Right lobe of liver (tissue), 6 donors: ENCODE data around the gene PLIN5. TPM values are rescaled to one million over a fixed set of nuclear protein-coding genes. Genes with fewer than 3 reads are reported as not detected.

Experiments used
- ATAC-seq, 4 donors: fragments of 200-7000 bp; cut with Tn5 transposase; one replicate each; pipeline ENCODE4 v1.9.1; 2020; ENCODE audit warnings: mild to moderate bottlenecking in 4 of 4, moderate library complexity in 4 of 4
- DNase-seq, 3 donors: peaks; one replicate each; pipeline ENCODE4 v3.0.0-alpha.2; 2020
- H3K27ac ChIP-seq, 3 donors: fragments of 200-600 bp; one replicate each; pipeline ENCODE4 v1.8.0; 2022
- H3K27me3 ChIP-seq, 2 donors: fragments of 200-600 bp; one replicate each; pipeline ENCODE4 v1.8.0; 2022
- H3K36me3 ChIP-seq, 4 donors: fragments of 200-600 bp; sonication (generic) in 1 of 4; one replicate each; pipeline versions ENCODE4 v1.5.1 to v1.8.0; 2017 to 2022; ENCODE audit warnings: control low read depth in 1 of 4
- H3K4me1 ChIP-seq, 4 donors: fragments of 200-600 bp; sonication (generic) in 1 of 4; one replicate each; pipeline versions ENCODE4 v1.5.1 to v1.8.0; 2017 to 2022; ENCODE audit warnings: control low read depth in 1 of 4
- H3K4me3 ChIP-seq, 3 donors: fragments of 200-600 bp; one replicate each; pipeline ENCODE4 v1.8.0; 2022
- H3K9me3 ChIP-seq, 4 donors: fragments of 200-600 bp; sonication (generic) in 1 of 4; one replicate each; pipeline versions ENCODE4 v1.5.1 to v1.8.0; 2017 to 2022; ENCODE audit warnings: control low read depth in 1 of 4
- CTCF ChIP-seq, 4 donors: fragments of 200-600 bp in 3 of 4; fragments of 450-650 bp in 1 of 4; IDR thresholded peaks; one replicate each; pipeline versions ENCODE4 v1.5.1 to v1.8.0; 2016 to 2022; ENCODE audit warnings: antibody characterized with exemption in 4 of 4, mild to moderate bottlenecking in 2 of 4
- POLR2A ChIP-seq: fragments of 450-650 bp; IDR thresholded peaks from one replicate; pipeline ENCODE4 v1.6.1; 2017; ENCODE audit warnings: antibody characterized with exemption, mild to moderate bottlenecking
- WGBS: methylation state at CpG from one replicate; pipeline ENCODE4 v1.1.6; 2018; ENCODE audit warnings: low coverage, low lambda C conversion rate; ENCODE audit not compliant: insufficient coverage; ENCODE audit errors: missing lambda C conversion rate; 5-methylcytosine and 5-hydroxymethylcytosine counted together
- intact Hi-C, 2 donors: fragments of 100-400 bp; cut with DNase I; formaldehyde crosslinking; loops; one replicate each; pipeline versions ENCODE4 v1.11.2 to v1.14.1; 2022
- total RNA-seq, 6 experiments: library from RNA; depleted of rRNA in 2 of 6; stranded (reverse); fragments of >200 nt in 2 of 6; fragmentation: NEBNext Ultra II Directional in 3 of 6; extraction: Animal tissue kit (Norgen Biotek cat#: 25700) in 3 of 6; gene quantifications; one replicate each; pipeline versions ENCODE4 v1.1.0 to v1.2.4, GENCODE V29; 2016 to 2023
- donor health status: DM: no; HTN: yes; CAD: no.
- donor health status: DM: no; HTN: no; CAD: no.
- donor health status: DM: no; HTN: no; CAD: no.
- donor health status: DM: no; HTN: yes; CAD: no.
- donor health status: DM: no; HTN: yes; CAD: no.

The PLIN5 gene
- total RNA-seq, 6 experiments from 2014 or later = 35.0 to 149 (median 117) TPM

GRCh38 chr19:4573682-4574081 is 38.7 kb upstream of the PLIN5 start:
- no peak for DNase-seq
- Histone ChIP-seq H3K27ac (no peak overlapping the region), H3K9me3 (no peaks in the 10 kb centered on the region), H3K4me3 (no peak overlapping the region), H3K4me1 (no peaks in the 10 kb centered on the region), H3K36me3 (no peaks in the 10 kb centered on the region), H3K27me3 (no peaks in the 10 kb centered on the region)
- intact Hi-C loops = no loop called here
- no peak for ATAC-seq
- 62% methylated on average over 6 of the region's 6 CpGs for WGBS
- no peak for TF ChIP-seq POLR2A
- TF ChIP-seq CTCF (IDR thresholded peaks at IDR 0.05) = no peak

- Histone ChIP-seq H3K9me3 (no peaks in the 10 kb centered on the region), H3K4me1 (no peaks in the 10 kb centered on the region), H3K27me3 (no peaks in the 10 kb centered on the region), H3K4me3 (no peak overlapping the region), H3K27ac (no peak overlapping the region), H3K36me3 (no peaks in the 10 kb centered on the region)
- no peak for ATAC-seq
- WGBS = 69% methylated on average over 6 of the region's 22 CpGs
- no peak for TF ChIP-seq CTCF (IDR thresholded peaks at IDR 0.05)
- no peak for TF ChIP-seq POLR2A
- intact Hi-C loops = no loop called here
- DNase-seq = no peak
Measured at GRCh38 chr19:4571305-4571917, 36.4 kb upstream of the PLIN5 start.

- no peak for ATAC-seq
- TF ChIP-seq POLR2A (no peak), CTCF (IDR thresholded peaks at IDR 0.05) (no peak)
- no peaks in the 10 kb centered on the region for H3K9me3 ChIP-seq
- H3K27me3 ChIP-seq = no peaks in the 10 kb centered on the region
- no peaks in the 10 kb centered on the region for H3K4me1 ChIP-seq
- no peak overlapping the region for H3K27ac ChIP-seq
- H3K4me3 ChIP-seq = no peak overlapping the region
- 86% methylated on average over 3 of the region's 5 CpGs for WGBS
- intact Hi-C loops = no loop called here
- H3K36me3 ChIP-seq = no peaks in the 10 kb centered on the region
- no peak for DNase-seq
Measured at GRCh38 chr19:4570916-4571304, 35.9 kb upstream of the PLIN5 start.

- WGBS = 94% methylated on average over 7 of the region's 11 CpGs
- intact Hi-C loops = no loop called here
Measured at GRCh38 chr19:4570402-4570801, 35.4 kb upstream of the PLIN5 start.

More at GRCh38 chr19:4570402-4570801, 35.4 kb upstream of the PLIN5 start:
- ATAC-seq (no peak), DNase-seq (no peak)
- no peaks in the 10 kb centered on the region for H3K36me3 ChIP-seq
- H3K27ac ChIP-seq = no peak overlapping the region
- no peak overlapping the region for H3K4me3 ChIP-seq
- H3K4me1 ChIP-seq = no peaks in the 10 kb centered on the region
- no peaks in the 10 kb centered on the region for H3K9me3 ChIP-seq
- TF ChIP-seq POLR2A = no peak
- TF ChIP-seq CTCF (IDR thresholded peaks at IDR 0.05) = no peak
- no peaks in the 10 kb centered on the region for H3K27me3 ChIP-seq
